Measurements from ENCODE around the gene MEIS2.

DNA sequence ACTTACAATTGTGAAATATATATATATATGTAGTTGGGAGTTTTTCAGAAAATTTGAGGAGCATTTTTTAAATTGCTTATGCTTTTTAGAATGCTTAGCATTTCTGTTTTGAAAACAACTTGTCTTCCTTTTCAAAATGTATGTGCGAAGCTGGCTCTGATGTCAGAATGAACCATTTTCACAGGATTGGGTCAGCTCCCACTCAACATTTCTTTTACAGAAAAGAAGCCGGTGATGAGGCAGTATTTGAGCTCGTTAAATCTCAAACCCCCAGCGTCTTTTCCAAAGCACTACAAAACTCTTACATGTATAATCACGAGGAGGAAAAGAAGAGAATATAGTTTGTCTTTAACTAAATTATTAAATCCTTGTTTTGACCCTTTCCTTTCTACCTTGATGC is 225.4 kb downstream of the MEIS2 start:
- TF ChIP-seq POLR2A (IDR thresholded peaks at IDR 0.05; ENCODE audit: low read length) (no peak), GATA1 (IDR thresholded peaks at IDR 0.05; ENCODE audit: low read depth, low read length) (no peak)
